Keratinocyte (primary cell): ENCODE results near the gene PDE4DIP.
"Not testable (repeated sequence)": the region's sequence is repeated elsewhere in the genome, so short reads cannot be mapped to it uniquely, and the experiment has no call there.

Experiments used
- CTCF ChIP-seq, 3 experiments: IDR thresholded peaks in 1 of 3; conservative IDR thresholded peaks in 1 of 3; optimal IDR thresholded peaks in 1 of 3; 2 replicates in 2 of 3; 3 replicates in 1 of 3; pipeline versions ENCODE3 to v1.5.1; 2011; ENCODE audit warnings: low read length in 3 of 3, mild to moderate bottlenecking in 3 of 3, moderate library complexity in 2 of 3, control low read depth in 1 of 3, inconsistent platforms in 1 of 3; ENCODE audit not compliant: insufficient read depth in 2 of 3; ENCODE audit errors: extremely low read depth in 1 of 3
- EZH2 ChIP-seq: IDR thresholded peaks from one replicate; pipeline ENCODE4 v1.6.1; 2012; ENCODE audit warnings: inconsistent platforms, mild to moderate bottlenecking, low read length, moderate library complexity

- not testable (repeated sequence) for TF ChIP-seq CTCF (optimal IDR thresholded peaks at IDR 0.05 in 1 of 3, IDR thresholded peaks at IDR 0.05 in 1 of 3, conservative IDR thresholded peaks at IDR 0.05 in 1 of 3; ENCODE audit: extremely low read depth in 1 of 3, insufficient read depth in 2 of 3, low read length in 3 of 3); EZH2
Measured at GRCh38 chr1:148916222-148916621, 72.0 kb downstream of the PDE4DIP start.
